ENCODE measurements around the gene RUBCN.

The RUBCN gene

GRCh38 chr3:197682713-197683112 lies 54.0 kb downstream of the RUBCN start:
- peaks cover 50% of the 10 kb centered on the region for H3K36me3 ChIP-seq (ENCODE audit: control insufficient read depth, insufficient read depth, low read length)

GRCh38 chr3:197680955-197681521 lies 55.7 kb downstream of the RUBCN start:
- Histone ChIP-seq H3K36me3 (ENCODE audit: control insufficient read depth, insufficient read depth, low read length) (peaks cover 53% of the 10 kb centered on the region), H3K27me3 (replicated peaks; ENCODE audit: control insufficient read depth, insufficient read depth, low read length) (no peaks in the 10 kb centered on the region), H3K4me3 (replicated peaks; ENCODE audit: low read depth, low read length) (no peak overlapping the region)
- TF ChIP-seq, protein P1, sequence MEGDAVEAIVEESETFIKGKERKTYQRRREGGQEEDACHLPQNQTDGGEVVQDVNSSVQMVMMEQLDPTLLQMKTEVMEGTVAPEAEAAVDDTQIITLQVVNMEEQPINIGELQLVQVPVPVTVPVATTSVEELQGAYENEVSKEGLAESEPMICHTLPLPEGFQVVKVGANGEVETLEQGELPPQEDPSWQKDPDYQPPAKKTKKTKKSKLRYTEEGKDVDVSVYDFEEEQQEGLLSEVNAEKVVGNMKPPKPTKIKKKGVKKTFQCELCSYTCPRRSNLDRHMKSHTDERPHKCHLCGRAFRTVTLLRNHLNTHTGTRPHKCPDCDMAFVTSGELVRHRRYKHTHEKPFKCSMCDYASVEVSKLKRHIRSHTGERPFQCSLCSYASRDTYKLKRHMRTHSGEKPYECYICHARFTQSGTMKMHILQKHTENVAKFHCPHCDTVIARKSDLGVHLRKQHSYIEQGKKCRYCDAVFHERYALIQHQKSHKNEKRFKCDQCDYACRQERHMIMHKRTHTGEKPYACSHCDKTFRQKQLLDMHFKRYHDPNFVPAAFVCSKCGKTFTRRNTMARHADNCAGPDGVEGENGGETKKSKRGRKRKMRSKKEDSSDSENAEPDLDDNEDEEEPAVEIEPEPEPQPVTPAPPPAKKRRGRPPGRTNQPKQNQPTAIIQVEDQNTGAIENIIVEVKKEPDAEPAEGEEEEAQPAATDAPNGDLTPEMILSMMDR (IDR thresholded peaks at IDR 0.05; ENCODE audit: insufficient read depth, low read length, poor library complexity, severe bottlenecking) = peak; percentile 10
- no peak for DNase-seq (ENCODE audit: extremely low read depth, insufficient read length)

More at GRCh38 chr3:197682713-197683112, 54.0 kb downstream of the RUBCN start:
- Histone ChIP-seq H3K27me3 (replicated peaks; ENCODE audit: control insufficient read depth, insufficient read depth, low read length) (no peaks in the 10 kb centered on the region), H3K4me3 (replicated peaks; ENCODE audit: low read depth, low read length) (no peak overlapping the region)
- DNase-seq (ENCODE audit: extremely low read depth, insufficient read length) = no peak
- TF ChIP-seq, protein P1 (IDR thresholded peaks at IDR 0.05; ENCODE audit: insufficient read depth, low read length, poor library complexity, severe bottlenecking) = no peak

GRCh38 chr3:197675951-197676350 lies 60.8 kb downstream of the RUBCN start:
- Histone ChIP-seq H3K27me3 (replicated peaks; ENCODE audit: control insufficient read depth, insufficient read depth, low read length) (no peaks in the 10 kb centered on the region), H3K4me3 (replicated peaks; ENCODE audit: low read depth, low read length) (no peak overlapping the region), H3K36me3 (ENCODE audit: control insufficient read depth, insufficient read depth, low read length) (peaks cover 43% of the 10 kb centered on the region)
- DNase-seq (ENCODE audit: extremely low read depth, insufficient read length) = no peak
- TF ChIP-seq, protein P1 (IDR thresholded peaks at IDR 0.05; ENCODE audit: insufficient read depth, low read length, poor library complexity, severe bottlenecking) = no peak

DNA sequence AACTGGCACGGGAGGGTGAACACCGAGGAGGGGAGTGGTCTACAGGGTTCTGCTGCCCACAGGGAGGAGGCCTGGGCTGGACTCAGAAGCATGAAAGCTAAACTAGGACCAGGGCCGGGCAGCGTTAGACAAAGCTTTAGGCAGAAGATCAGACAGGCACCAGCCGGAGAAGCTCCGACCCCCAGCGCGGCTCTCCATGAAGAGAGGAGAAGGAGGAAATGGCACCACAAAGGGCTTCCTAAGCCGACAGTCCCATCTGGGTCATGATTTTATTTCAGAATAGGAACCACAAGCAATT lies 61.2 kb downstream of the RUBCN start:
- TF ChIP-seq, protein P1 (IDR thresholded peaks at IDR 0.05; ENCODE audit: insufficient read depth, low read length, poor library complexity, severe bottlenecking) = no peak
- no peak for DNase-seq (ENCODE audit: extremely low read depth, insufficient read length)
- Histone ChIP-seq H3K27me3 (replicated peaks; ENCODE audit: control insufficient read depth, insufficient read depth, low read length) (no peaks in the 10 kb centered on the region), H3K4me3 (replicated peaks; ENCODE audit: low read depth, low read length) (no peak overlapping the region), H3K36me3 (ENCODE audit: control insufficient read depth, insufficient read depth, low read length) (peaks cover 44% of the 10 kb centered on the region)

DNA sequence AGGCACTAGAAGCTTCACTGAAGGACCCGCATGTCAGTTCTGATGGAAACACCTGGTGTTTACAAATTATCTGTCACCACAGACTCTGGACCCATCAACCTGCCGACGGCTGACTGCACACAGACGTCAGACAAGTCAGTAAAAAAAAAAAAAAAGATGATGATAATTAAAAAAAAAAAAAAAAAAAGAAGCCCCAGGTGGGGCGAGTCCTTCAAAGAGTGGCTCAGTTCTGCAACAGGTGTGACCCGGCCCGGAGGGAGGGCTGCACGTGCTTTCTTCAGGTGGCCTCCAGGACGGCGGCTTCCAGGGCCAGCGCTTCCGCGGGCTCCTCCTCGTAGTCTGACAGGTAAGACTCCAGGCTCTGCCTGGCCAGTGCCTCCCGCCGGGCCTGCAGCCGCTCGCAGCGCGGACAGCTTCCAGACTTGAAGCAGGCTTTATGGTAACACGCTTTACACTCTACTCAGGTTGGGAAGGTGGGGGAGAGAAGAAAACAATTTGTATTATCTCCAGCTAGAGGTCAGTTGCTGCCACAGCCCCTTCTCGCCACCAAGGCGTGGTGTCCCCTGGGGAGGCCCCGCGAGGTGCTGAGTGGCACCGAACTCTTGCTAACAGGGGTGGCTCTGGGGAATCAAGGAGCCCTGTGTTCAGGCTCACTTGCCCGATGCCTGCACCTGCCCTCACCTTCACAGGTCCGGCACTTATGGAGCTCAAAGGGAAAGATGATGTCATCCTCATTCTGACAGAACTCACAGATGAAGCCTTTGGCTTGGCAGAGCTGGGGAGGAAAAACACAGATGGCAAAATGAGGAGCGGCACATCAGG lies 61.8 kb downstream of the RUBCN start:
- DNase-seq (ENCODE audit: extremely low read depth, insufficient read length) = peak; percentile 28
- Histone ChIP-seq H3K27me3 (replicated peaks; ENCODE audit: control insufficient read depth, insufficient read depth, low read length) (no peaks in the 10 kb centered on the region), H3K36me3 (ENCODE audit: control insufficient read depth, insufficient read depth, low read length) (peaks cover 42% of the 10 kb centered on the region), H3K4me3 (replicated peaks; ENCODE audit: low read depth, low read length) (no peak overlapping the region)
- TF ChIP-seq, protein P1 (IDR thresholded peaks at IDR 0.05; ENCODE audit: insufficient read depth, low read length, poor library complexity, severe bottlenecking) = no peak
